H9 (cell line): ENCODE data around the gene RAET1G. TPM values are rescaled to one million over a fixed set of nuclear protein-coding genes. Genes with fewer than 3 reads are reported as not detected.

Source experiments
- DNase-seq: peaks from one replicate; pipeline ENCODE4 v3.0.0-alpha.2; 2017
- H2AFZ ChIP-seq: one replicate; pipeline ENCODE4 v1.6.1; 2013; ENCODE audit warnings: mild to moderate bottlenecking, low read length, control low read depth, moderate library complexity
- H2AK5ac ChIP-seq: 2 replicates; pipeline ENCODE4 v1.6.1; 2013; ENCODE audit warnings: low read length, control low read depth, mixed read lengths; ENCODE audit not compliant: insufficient read length
- H2BK120ac ChIP-seq: one replicate; pipeline ENCODE4 v1.6.1; 2013; ENCODE audit warnings: low read depth, mild to moderate bottlenecking, low read length, control low read depth, inconsistent platforms; ENCODE audit not compliant: poor library complexity, severe bottlenecking
- H2BK12ac ChIP-seq: 2 replicates; pipeline ENCODE4 v1.6.1; 2013; ENCODE audit warnings: low read length, control low read depth, mixed read lengths, low read depth; ENCODE audit not compliant: insufficient read length
- H2BK15ac ChIP-seq: 2 replicates; pipeline ENCODE4 v1.6.1; 2013; ENCODE audit warnings: low read depth, low read length, control low read depth
- H2BK20ac ChIP-seq: one replicate; pipeline ENCODE4 v1.6.1; 2013; ENCODE audit warnings: low read depth, mild to moderate bottlenecking, low read length, control low read depth, inconsistent platforms; ENCODE audit not compliant: poor library complexity, severe bottlenecking
- H2BK5ac ChIP-seq: 2 replicates; pipeline ENCODE4 v1.6.1; 2013; ENCODE audit warnings: low read length, control low read depth, mixed read lengths; ENCODE audit not compliant: insufficient read length
- H3K14ac ChIP-seq: 2 replicates; pipeline ENCODE4 v1.6.1; 2013; ENCODE audit warnings: low read length, control low read depth; ENCODE audit not compliant: insufficient read depth
- H3K18ac ChIP-seq: 2 replicates; pipeline ENCODE4 v1.6.1; 2013; ENCODE audit warnings: low read depth, mild to moderate bottlenecking, mixed read lengths, low read length, control low read depth; ENCODE audit not compliant: insufficient read length
- H3K23ac ChIP-seq: 2 replicates; pipeline ENCODE4 v1.6.1; 2013; ENCODE audit warnings: low read length, control low read depth, mixed read lengths, low read depth; ENCODE audit not compliant: insufficient read length
- H3K23me2 ChIP-seq: 2 replicates; pipeline ENCODE4 v1.6.1; 2013; ENCODE audit warnings: low read depth, mild to moderate bottlenecking, mixed read lengths, low read length, control low read depth; ENCODE audit not compliant: insufficient read length, poor library complexity, severe bottlenecking
- H3K27ac ChIP-seq: 2 replicates; pipeline ENCODE4 v1.5.1; 2013; ENCODE audit warnings: low read length, control low read depth, mixed read lengths, low read depth; ENCODE audit not compliant: insufficient read length
- H3K27me3 ChIP-seq: 2 replicates; pipeline ENCODE4 v1.6.1; 2013; ENCODE audit warnings: low read length, control low read depth, inconsistent platforms; ENCODE audit not compliant: insufficient read depth
- H3K4ac ChIP-seq: 2 replicates; pipeline ENCODE4 v1.6.1; 2013; ENCODE audit warnings: low read depth, mild to moderate bottlenecking, control low read depth, inconsistent platforms, low read length, moderate library complexity
- H3K4me1 ChIP-seq: 2 replicates; pipeline ENCODE4 v1.6.1; 2013; ENCODE audit warnings: low read length, control low read depth, inconsistent platforms; ENCODE audit not compliant: insufficient read depth
- H3K4me2 ChIP-seq: 2 replicates; pipeline ENCODE4 v1.6.1; 2013; ENCODE audit warnings: low read length, control low read depth, mixed read lengths; ENCODE audit not compliant: insufficient read length, insufficient read depth
- H3K56ac ChIP-seq: 2 replicates; pipeline ENCODE4 v1.6.1; 2013; ENCODE audit warnings: low read depth, mild to moderate bottlenecking, mixed read lengths, low read length, control low read depth; ENCODE audit not compliant: insufficient read length
- H3K79me1 ChIP-seq: 2 replicates; pipeline ENCODE4 v1.6.1; 2013; ENCODE audit warnings: low read depth, mild to moderate bottlenecking, moderate library complexity, low read length, control low read depth, inconsistent platforms; ENCODE audit not compliant: insufficient read depth, poor library complexity, severe bottlenecking
- H3K79me2 ChIP-seq: 2 replicates; pipeline ENCODE4 v1.6.1; 2013; ENCODE audit warnings: low read length, control low read depth, inconsistent platforms; ENCODE audit not compliant: insufficient read depth
- H3K9ac ChIP-seq: 2 replicates; pipeline ENCODE4 v1.6.1; 2013; ENCODE audit warnings: low read length, control low read depth, mixed read lengths; ENCODE audit not compliant: insufficient read length; ENCODE audit errors: extremely low read depth
- H3K9me3 ChIP-seq: one replicate; pipeline ENCODE4 v1.6.1; 2013; ENCODE audit warnings: low read depth, low read length, inconsistent platforms; ENCODE audit not compliant: control insufficient read depth
- H3T11ph ChIP-seq: one replicate; pipeline ENCODE4 v1.6.1; 2013; ENCODE audit warnings: mild to moderate bottlenecking, low read length, control low read depth, inconsistent platforms
- H4K20me1 ChIP-seq: one replicate; pipeline ENCODE4 v1.6.1; 2013; ENCODE audit not compliant: control insufficient read depth, insufficient read length, insufficient read depth
- H4K5ac ChIP-seq: 2 replicates; pipeline ENCODE4 v1.6.1; 2013; ENCODE audit warnings: low read depth, mild to moderate bottlenecking, mixed read lengths, low read length, control low read depth; ENCODE audit not compliant: insufficient read length
- H4K8ac ChIP-seq: replicated peaks from 2 replicates; pipeline ENCODE4 v1.6.1; 2013; ENCODE audit warnings: low read length, control low read depth, mixed read lengths, low read depth; ENCODE audit not compliant: insufficient read length
- H4K91ac ChIP-seq: 2 replicates; pipeline ENCODE4 v1.6.1; 2013; ENCODE audit warnings: low read depth, mild to moderate bottlenecking, moderate library complexity, mixed read lengths, low read length, control low read depth; ENCODE audit not compliant: insufficient read length
- H3K27ac Mint-ChIP-seq, 3 experiments: 2 replicates in 2 of 3; 3 replicates in 1 of 3; pipeline ENCODE4 v1.8.0; 2020 to 2021; ENCODE audit warnings: mixed read lengths in 3 of 3, mild to moderate bottlenecking in 1 of 3, moderate library complexity in 1 of 3
- H3K27me3 Mint-ChIP-seq: 2 replicates; pipeline ENCODE4 v1.8.0; 2021; ENCODE audit warnings: low read depth, mild to moderate bottlenecking, moderate library complexity, mixed read lengths
- H3K36me3 Mint-ChIP-seq, 3 experiments: 2 replicates in 2 of 3; 3 replicates in 1 of 3; pipeline ENCODE4 v1.8.0; 2020 to 2021; ENCODE audit warnings: low read depth in 3 of 3, mixed read lengths in 3 of 3; ENCODE audit not compliant: insufficient read depth in 1 of 3
- H3K4me1 Mint-ChIP-seq, 2 experiments: 2 replicates each; pipeline ENCODE4 v1.8.0; 2020; ENCODE audit warnings: mixed read lengths in 2 of 2
- H3K4me3 Mint-ChIP-seq, 2 experiments: 2 replicates in 1 of 2; 3 replicates in 1 of 2; pipeline ENCODE4 v1.8.0; 2020 to 2021; ENCODE audit warnings: mild to moderate bottlenecking in 2 of 2, mixed read lengths in 2 of 2, moderate library complexity in 1 of 2
- H3K9me3 Mint-ChIP-seq, 2 experiments: 2 replicates in 1 of 2; 3 replicates in 1 of 2; pipeline ENCODE4 v1.8.0; 2020; ENCODE audit warnings: mild to moderate bottlenecking in 2 of 2, mixed read lengths in 2 of 2, moderate library complexity in 1 of 2
- WGBS: extraction: QIAGEN DNeasy Blood & Tissue Kit; methylation state at CpG from one replicate; pipeline ENCODE4 v1.1.7; 2013; ENCODE audit warnings: missing lambda C conversion rate, low lambda C conversion rate, mixed read lengths; ENCODE audit not compliant: insufficient read length; ENCODE audit errors: extremely low coverage; 5-methylcytosine and 5-hydroxymethylcytosine counted together
- total RNA-seq: library from RNA; stranded (reverse); gene quantifications from 2 replicates; pipeline ENCODE4 v1.2.1, GENCODE V29; 2021
- TF ChIP-seq, protein P1 (sequence below): fragments of 200-600 bp; sonication (generic); conservative IDR thresholded peaks from 3 replicates; pipeline ENCODE4 v1.8.0; 2021; ENCODE audit warnings: antibody characterized with exemption, mild to moderate bottlenecking

The RAET1G gene
- total RNA-seq, 1 experiment from 2014 or later, result not detected

GRCh38 chr6:149900620-149901443, 22.1 kb downstream of the RAET1G start:
- H4K5ac ChIP-seq, result no peak overlapping the region
- H3K18ac ChIP-seq, result no peak overlapping the region
- H3K4me1 Mint-ChIP-seq, result peaks cover 3 to 7% of the 10 kb centered on the region in 2 experiments; a peak in 2 of 4 replicates
- H3K27me3 ChIP-seq, result no peaks in the 10 kb centered on the region; the same call in 1 of the 2 replicates
- H3K14ac ChIP-seq, result no peak overlapping the region
- no peak overlapping the region for H3K4me2 ChIP-seq
- no peak overlapping the region for H3K9ac ChIP-seq
- H2AK5ac ChIP-seq, result no peak overlapping the region
- H2BK15ac ChIP-seq, result no peak overlapping the region
- TF ChIP-seq, protein P1, sequence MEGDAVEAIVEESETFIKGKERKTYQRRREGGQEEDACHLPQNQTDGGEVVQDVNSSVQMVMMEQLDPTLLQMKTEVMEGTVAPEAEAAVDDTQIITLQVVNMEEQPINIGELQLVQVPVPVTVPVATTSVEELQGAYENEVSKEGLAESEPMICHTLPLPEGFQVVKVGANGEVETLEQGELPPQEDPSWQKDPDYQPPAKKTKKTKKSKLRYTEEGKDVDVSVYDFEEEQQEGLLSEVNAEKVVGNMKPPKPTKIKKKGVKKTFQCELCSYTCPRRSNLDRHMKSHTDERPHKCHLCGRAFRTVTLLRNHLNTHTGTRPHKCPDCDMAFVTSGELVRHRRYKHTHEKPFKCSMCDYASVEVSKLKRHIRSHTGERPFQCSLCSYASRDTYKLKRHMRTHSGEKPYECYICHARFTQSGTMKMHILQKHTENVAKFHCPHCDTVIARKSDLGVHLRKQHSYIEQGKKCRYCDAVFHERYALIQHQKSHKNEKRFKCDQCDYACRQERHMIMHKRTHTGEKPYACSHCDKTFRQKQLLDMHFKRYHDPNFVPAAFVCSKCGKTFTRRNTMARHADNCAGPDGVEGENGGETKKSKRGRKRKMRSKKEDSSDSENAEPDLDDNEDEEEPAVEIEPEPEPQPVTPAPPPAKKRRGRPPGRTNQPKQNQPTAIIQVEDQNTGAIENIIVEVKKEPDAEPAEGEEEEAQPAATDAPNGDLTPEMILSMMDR, result no peak
- no peaks in the 10 kb centered on the region for H3K9me3 ChIP-seq
- H3K4ac ChIP-seq, result no peak overlapping the region
- H3K23ac ChIP-seq, result no peak overlapping the region
- H3K56ac ChIP-seq, result no peak overlapping the region
- no peak overlapping the region for H3T11ph ChIP-seq
- H3K36me3 Mint-ChIP-seq, result peaks cover 0 to 2% (median 0%) of the 10 kb centered on the region in 3 experiments; a peak in 1 of 7 replicates
- no peak overlapping the region for H4K8ac ChIP-seq
- H2BK12ac ChIP-seq, result no peak overlapping the region
- H3K27ac Mint-ChIP-seq, result no peak overlapping the region
- no CpG with 5 or more reads among the region's 11 CpGs for WGBS
- H3K79me2 ChIP-seq, result no peaks in the 10 kb centered on the region
- H3K79me1 ChIP-seq, result no peaks in the 10 kb centered on the region
- no peaks in the 10 kb centered on the region for H4K20me1 ChIP-seq
- no peak overlapping the region for H2BK20ac ChIP-seq
- no peak overlapping the region for H2BK120ac ChIP-seq
- H3K27ac ChIP-seq, result no peak overlapping the region
- H3K27me3 Mint-ChIP-seq, result peaks cover 22% of the 10 kb centered on the region
- no peak overlapping the region for H4K91ac ChIP-seq
- no peak for DNase-seq
- no peaks in the 10 kb centered on the region for H3K9me3 Mint-ChIP-seq
- H3K23me2 ChIP-seq, result no peaks in the 10 kb centered on the region
- no peaks in the 10 kb centered on the region for H3K4me1 ChIP-seq
- H3K4me3 Mint-ChIP-seq, result no peak overlapping the region
- H2AFZ ChIP-seq, result no peak overlapping the region
- H2BK5ac ChIP-seq, result no peak overlapping the region
